Muscle layer of duodenum (tissue), 2 donors: ENCODE data around the gene DND1.
"Not testable (repeated sequence)": the region's sequence is repeated elsewhere in the genome, so short reads cannot be mapped to it uniquely, and the experiment has no call there.

Experiments
- H3K27ac ChIP-seq: one replicate; pipeline ENCODE4 v1.7.0; 2013; ENCODE audit warnings: mild to moderate bottlenecking, low read length
- H3K27me3 ChIP-seq: one replicate; pipeline ENCODE4 v1.7.0; 2013; ENCODE audit warnings: low read depth, mild to moderate bottlenecking, control low read depth, low read length
- H3K36me3 ChIP-seq, 2 donors: one replicate each; pipeline ENCODE4 v1.7.0; 2013; ENCODE audit warnings: low read length in 2 of 2, control low read depth in 1 of 2, mild to moderate bottlenecking in 1 of 2; ENCODE audit not compliant: insufficient read depth in 2 of 2, control insufficient read depth in 1 of 2
- H3K4me1 ChIP-seq, 2 donors: one replicate each; pipeline ENCODE4 v1.7.0; 2013; ENCODE audit warnings: low read length in 2 of 2, mild to moderate bottlenecking in 2 of 2, control low read depth in 1 of 2, moderate library complexity in 1 of 2; ENCODE audit not compliant: insufficient read depth in 2 of 2, control insufficient read depth in 1 of 2
- H3K4me3 ChIP-seq, 2 donors: one replicate each; pipeline ENCODE4 v1.7.0; 2013; ENCODE audit warnings: low read length in 2 of 2, low read depth in 1 of 2, mild to moderate bottlenecking in 1 of 2
- H3K9me3 ChIP-seq, 2 donors: one replicate each; pipeline ENCODE4 v1.7.0; 2013; ENCODE audit warnings: low read length in 2 of 2, control low read depth in 1 of 2, mild to moderate bottlenecking in 1 of 2; ENCODE audit not compliant: control insufficient read depth in 1 of 2
- donor health status: healthy.

DND1 gene

DNA sequence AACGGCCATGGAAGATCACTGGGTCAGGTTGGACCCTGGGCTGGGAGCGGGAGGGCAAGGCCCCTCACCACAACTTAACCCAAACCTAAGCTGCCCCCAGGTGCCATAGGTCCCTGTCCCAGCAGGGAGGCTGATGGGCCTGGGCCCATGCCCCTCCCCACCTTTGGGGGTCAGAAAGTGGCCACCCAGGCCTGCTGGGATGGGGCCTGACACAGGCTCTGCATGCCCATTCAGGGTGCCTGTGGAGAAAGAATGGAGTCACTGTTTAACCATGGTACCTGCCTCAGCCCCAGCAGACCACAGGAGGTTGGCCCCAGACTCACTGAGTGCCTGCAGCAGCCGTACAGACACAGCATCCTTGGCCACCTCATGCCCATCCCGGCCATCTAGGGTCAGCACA is 2.3 kb downstream of the DND1 start:
- not testable (repeated sequence) for H3K27me3 ChIP-seq, H3K27ac ChIP-seq
- H3K36me3 ChIP-seq, result peaks cover 41 to 68% of the 10 kb centered on the region in 2 donors

DNA sequence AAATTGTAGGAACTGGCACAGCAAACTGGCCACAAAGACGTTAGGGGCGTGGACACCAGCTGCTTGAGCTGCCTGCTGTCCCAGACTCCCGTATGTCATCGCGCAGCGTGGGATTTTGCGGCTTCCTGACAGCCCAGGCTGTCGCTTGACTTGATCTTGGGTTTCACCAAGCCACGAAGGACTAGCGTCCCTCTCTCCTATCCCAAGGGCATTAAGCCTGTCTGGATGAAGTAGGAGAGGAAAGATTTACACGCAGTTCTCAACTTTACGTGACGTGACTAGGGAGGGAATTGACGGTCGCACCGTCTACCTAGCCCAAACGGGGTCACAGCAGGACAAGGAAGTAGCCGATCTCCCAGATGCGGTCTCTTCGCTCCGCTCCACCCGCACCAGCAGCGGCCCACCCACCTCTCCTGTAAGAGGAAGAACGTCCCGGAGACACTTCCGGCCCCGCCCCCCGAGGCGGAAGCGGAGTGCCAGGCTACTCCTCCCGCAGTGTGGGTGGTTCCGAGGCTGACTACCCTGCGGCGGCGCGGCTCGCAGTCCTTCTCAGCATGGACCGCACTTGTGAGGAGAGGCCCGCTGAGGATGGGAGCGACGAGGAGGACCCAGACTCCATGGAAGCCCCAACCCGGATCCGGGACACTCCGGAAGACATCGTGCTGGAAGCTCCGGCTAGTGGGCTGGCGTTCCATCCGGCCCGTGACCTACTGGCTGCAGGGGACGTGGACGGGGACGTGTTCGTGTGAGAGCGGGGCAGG is 8.8 kb downstream of the DND1 start, which contains the start of gene WDR55:
Gene WDR55, plus strand, starts transcription at position 546 of the 761 bp plus-strand sequence. Its CDS starts 9 bp downstream, at position 555.
- Histone ChIP-seq H3K36me3 (peaks cover 47 to 64% of the 10 kb centered on the region in 2 donors), H3K9me3 (no peaks in the 10 kb centered on the region), H3K4me1 (peaks cover 3 to 24% of the 10 kb centered on the region in 2 donors), H3K27me3 (no peaks in the 10 kb centered on the region), H3K27ac (peak within 1 kb of the TSS; percentile 98), H3K4me3 (peak within 1 kb of the TSS; percentile 97 to 99)

More for the DNA sequence above, 2.3 kb downstream of the DND1 start:
- H3K4me1 ChIP-seq, H3K9me3 ChIP-seq, H3K4me3 ChIP-seq: not testable (repeated sequence)

GRCh38 chr5:140664030-140664358 is 9.4 kb downstream of the DND1 start:
- Histone ChIP-seq H3K27me3 (no peaks in the 10 kb centered on the region), H3K36me3 (peaks cover 47 to 64% of the 10 kb centered on the region in 2 donors), H3K4me1 (peaks cover 3 to 24% of the 10 kb centered on the region in 2 donors), H3K9me3 (no peaks in the 10 kb centered on the region), H3K4me3 (peak overlapping the region; percentile 97 to 99), H3K27ac (peak overlapping the region; percentile 98)

DNA sequence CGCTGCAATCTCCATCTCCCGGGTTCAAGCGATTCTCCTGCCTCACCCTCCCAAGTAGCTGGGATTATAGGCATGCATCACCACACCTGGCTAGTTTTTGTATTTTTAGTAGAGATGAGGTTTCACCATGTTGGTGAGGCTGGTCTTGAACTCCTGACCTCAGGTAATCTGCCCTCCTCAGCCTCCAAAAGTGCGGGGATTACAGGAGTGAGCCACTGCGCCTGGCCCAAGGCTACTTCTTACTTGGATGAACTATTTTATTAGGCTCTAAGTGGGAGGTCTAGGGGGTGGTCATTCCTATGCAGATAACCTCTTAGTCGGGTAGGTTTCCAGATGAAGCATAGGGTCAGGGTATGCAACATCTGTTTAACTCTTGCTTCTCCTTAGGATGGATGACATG is 13.0 kb downstream of the DND1 start:
- not testable (repeated sequence) for H3K9me3 ChIP-seq, H3K4me1 ChIP-seq, H3K27me3 ChIP-seq, H3K27ac ChIP-seq, H3K4me3 ChIP-seq
- H3K36me3 ChIP-seq, result peaks cover 59 to 76% of the 10 kb centered on the region in 2 donors

- H3K36me3 ChIP-seq, result peaks cover 72 to 87% of the 10 kb centered on the region in 2 donors
- H3K4me3 ChIP-seq, result no peak overlapping the region
- no peaks in the 10 kb centered on the region for H3K27me3 ChIP-seq
- peaks cover 0 to 4% of the 10 kb centered on the region in 2 donors for H3K4me1 ChIP-seq
- H3K27ac ChIP-seq, result no peak overlapping the region
- H3K9me3 ChIP-seq, result no peaks in the 10 kb centered on the region
Observed at GRCh38 chr5:140658870-140659269, 14.5 kb downstream of the DND1 start.

GRCh38 chr5:140647042-140647419 is 26.3 kb downstream of the DND1 start:
- Histone ChIP-seq H3K27me3 (no peaks in the 10 kb centered on the region), H3K9me3 (no peaks in the 10 kb centered on the region), H3K36me3 (peaks cover 32 to 57% of the 10 kb centered on the region in 2 donors), H3K4me3 (peak overlapping the region; percentile 72 to 98), H3K27ac (peak overlapping the region; percentile 62), H3K4me1 (peaks cover 6 to 38% of the 10 kb centered on the region in 2 donors)

GRCh38 chr5:140642718-140643117 is 30.7 kb downstream of the DND1 start:
- Histone ChIP-seq H3K4me3 (no peak overlapping the region), H3K36me3 (peaks cover 21 to 31% of the 10 kb centered on the region in 2 donors), H3K27ac (no peak overlapping the region), H3K9me3 (no peaks in the 10 kb centered on the region), H3K27me3 (no peaks in the 10 kb centered on the region), H3K4me1 (peaks cover 6 to 21% of the 10 kb centered on the region in 2 donors)

DNA sequence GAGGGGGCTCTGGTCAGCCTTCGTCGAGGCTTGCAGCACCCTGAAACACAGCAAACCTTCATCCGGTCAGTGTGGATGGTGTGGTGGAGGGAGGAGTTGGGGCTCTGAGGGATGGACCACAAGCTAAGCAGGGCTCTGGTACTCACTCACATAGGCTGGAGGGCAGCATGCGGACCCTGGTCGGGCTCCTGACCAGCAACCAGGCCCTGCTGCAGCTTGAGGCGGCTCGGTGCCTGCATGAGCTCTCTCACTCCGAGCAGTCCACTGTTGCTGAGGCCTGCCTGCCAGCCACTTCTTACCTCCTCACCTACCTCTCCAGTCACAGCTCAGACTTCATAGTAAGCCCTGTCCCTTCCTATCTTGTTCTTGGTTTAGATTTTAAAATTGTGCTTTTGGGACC is 31.7 kb downstream of the DND1 start:
- Histone ChIP-seq H3K4me1 (peaks cover 5 to 18% of the 10 kb centered on the region in 2 donors), H3K9me3 (no peaks in the 10 kb centered on the region), H3K4me3 (no peak overlapping the region), H3K36me3 (peaks cover 21 to 31% of the 10 kb centered on the region in 2 donors), H3K27me3 (no peaks in the 10 kb centered on the region), H3K27ac (no peak overlapping the region)

- Histone ChIP-seq H3K9me3 (no peaks in the 10 kb centered on the region), H3K4me3 (peak within 1 kb of the TSS; percentile 66 to 70), H3K27me3 (no peaks in the 10 kb centered on the region), H3K36me3 (peaks cover 10 to 18% of the 10 kb centered on the region in 2 donors), H3K4me1 (no peaks in the 10 kb centered on the region), H3K27ac (peak within 1 kb of the TSS; percentile 92)
Observed at GRCh38 chr5:140639148-140639981, 34.0 kb downstream of the DND1 start, which contains the start of gene TMCO6. TSS of gene TMCO6 (plus strand) at chr5:140639451. CDS start at chr5:140639528, 77 bp downstream.

DNA sequence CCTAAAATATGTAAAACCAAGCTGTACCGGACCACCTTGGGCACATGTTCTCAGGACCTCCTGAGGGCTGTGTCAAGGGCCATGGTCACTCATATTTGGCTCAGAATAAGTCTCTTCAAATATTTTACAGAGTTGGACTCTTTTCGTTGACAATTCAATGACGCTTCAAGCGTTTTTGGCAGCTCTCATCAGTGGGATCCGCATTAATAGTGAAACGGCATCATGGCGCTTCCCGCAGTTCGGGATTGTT is 34.6 kb downstream of the DND1 start:
- H3K27ac ChIP-seq, result peak overlapping the region; percentile 92
- not testable (repeated sequence) for H3K9me3 ChIP-seq, H3K4me1 ChIP-seq, H3K27me3 ChIP-seq
- H3K36me3 ChIP-seq, result peaks cover 4 to 12% of the 10 kb centered on the region in 2 donors
- peak overlapping the region; percentile 66 to 70 for H3K4me3 ChIP-seq

DNA sequence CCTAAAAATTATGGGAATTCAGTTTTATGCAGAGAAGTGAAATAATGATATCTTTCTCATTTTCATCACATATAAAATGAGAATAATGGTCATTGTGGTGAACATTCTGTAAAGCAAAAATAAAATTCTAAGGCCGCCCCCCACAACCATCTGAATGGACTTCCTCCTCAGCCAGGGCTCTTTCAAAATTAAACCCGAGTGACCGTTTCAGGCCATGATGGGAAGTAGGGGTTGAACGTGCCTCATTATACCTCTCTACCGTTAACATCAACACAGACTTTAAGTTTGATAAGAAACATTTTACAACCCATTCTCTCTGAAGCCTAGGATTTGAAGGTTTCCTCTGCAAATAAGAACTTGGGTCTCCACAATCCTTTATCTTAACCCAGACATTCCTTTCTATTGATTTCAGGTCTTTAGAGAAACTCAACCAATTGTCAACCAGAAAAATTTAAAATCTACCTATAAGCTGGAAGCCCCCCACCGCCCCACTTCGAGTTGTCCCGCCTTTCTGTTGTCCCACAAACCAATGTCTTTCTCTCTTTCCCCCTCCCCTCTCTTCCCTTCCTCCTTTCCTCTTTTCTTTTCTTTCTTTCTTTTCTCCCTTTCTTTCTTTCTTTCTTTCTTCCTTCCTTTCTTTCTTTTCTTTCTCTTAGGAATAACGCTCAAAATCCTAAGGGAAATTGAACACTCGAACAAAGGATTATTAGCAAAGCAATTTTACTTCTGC is 35.8 kb downstream of the DND1 start:
- peaks cover 0 to under 1% of the 10 kb centered on the region in 2 donors for H3K36me3 ChIP-seq
- H3K27me3 ChIP-seq, result no peaks in the 10 kb centered on the region
- no peaks in the 10 kb centered on the region for H3K9me3 ChIP-seq
- H3K27ac ChIP-seq, result no peak overlapping the region
- H3K4me1 ChIP-seq, result peaks cover 0 to 5% of the 10 kb centered on the region in 2 donors
- H3K4me3 ChIP-seq, result no peak overlapping the region
